Stimulated activated CD8-positive, alpha-beta memory T cell treated with anti-CD3 and anti-CD28 coated beads, Interleukin-7, amount 100 ng/mL, for 1 hour (primary cell): Measurements from ENCODE around the gene SEMA5A.
"Not testable (repeated sequence)": the region's sequence is repeated elsewhere in the genome, so short reads cannot be mapped to it uniquely, and the experiment has no call there.

Experiments
- DNase-seq, 2 donors: peaks; one replicate each; pipeline ENCODE4 v3.0.0-alpha.2; 2020; ENCODE audit warnings: low read depth in 2 of 2

The SEMA5A gene

GRCh38 chr5:9399783-9400182 is 146.1 kb downstream of the SEMA5A start:
- not testable (repeated sequence) for DNase-seq

DNA sequence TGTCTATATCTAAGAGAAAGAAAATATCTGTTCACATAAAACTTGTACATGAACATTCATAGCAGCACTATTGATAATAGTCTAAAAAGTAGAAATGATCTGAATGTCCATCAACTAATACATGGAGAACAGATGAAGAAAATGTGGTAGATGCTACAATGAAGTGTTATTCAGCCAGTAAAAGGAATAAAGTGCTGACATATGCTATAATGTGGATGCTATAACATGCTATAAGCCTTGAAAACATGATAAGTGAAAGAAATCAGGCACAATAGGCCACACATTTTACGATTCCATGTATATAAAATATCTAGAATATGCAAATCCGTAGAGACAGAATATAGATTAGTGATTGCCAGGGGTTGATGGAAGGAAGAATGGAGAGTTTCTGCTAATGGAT is 146.8 kb downstream of the SEMA5A start:
- no peak for DNase-seq

DNA sequence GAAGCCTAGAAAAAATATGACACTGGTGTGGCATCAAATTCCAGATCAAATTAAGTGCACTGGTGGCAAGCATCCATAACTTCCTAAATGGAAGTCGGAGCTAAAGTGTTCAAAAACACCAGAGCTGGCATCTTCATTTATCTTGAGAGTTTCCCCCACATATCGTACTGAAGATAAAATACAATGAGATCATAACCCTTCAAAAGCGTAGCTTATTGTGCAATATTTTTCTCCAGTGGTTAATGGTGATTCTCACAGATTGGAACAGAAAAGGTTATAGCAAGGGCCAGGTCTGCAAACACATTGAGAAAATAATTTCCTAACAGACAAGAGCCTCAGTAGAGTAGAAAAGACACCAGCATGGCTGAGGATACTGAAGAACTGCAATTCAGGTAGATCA is 147.6 kb downstream of the SEMA5A start:
- no peak for DNase-seq

GRCh38 chr5:9396285-9396770 is 149.5 kb downstream of the SEMA5A start:
- DNase-seq, result no peak

GRCh38 chr5:9395706-9396105 is 150.2 kb downstream of the SEMA5A start:
- no peak for DNase-seq

- no peak for DNase-seq
Measured at GRCh38 chr5:9394221-9394620, 151.7 kb downstream of the SEMA5A start.

GRCh38 chr5:9392625-9393024 is 153.2 kb downstream of the SEMA5A start:
- DNase-seq, result no peak

GRCh38 chr5:9391080-9391479 is 154.8 kb downstream of the SEMA5A start:
- DNase-seq, result no peak

GRCh38 chr5:9390113-9390512 is 155.8 kb downstream of the SEMA5A start:
- DNase-seq, result no peak

DNA sequence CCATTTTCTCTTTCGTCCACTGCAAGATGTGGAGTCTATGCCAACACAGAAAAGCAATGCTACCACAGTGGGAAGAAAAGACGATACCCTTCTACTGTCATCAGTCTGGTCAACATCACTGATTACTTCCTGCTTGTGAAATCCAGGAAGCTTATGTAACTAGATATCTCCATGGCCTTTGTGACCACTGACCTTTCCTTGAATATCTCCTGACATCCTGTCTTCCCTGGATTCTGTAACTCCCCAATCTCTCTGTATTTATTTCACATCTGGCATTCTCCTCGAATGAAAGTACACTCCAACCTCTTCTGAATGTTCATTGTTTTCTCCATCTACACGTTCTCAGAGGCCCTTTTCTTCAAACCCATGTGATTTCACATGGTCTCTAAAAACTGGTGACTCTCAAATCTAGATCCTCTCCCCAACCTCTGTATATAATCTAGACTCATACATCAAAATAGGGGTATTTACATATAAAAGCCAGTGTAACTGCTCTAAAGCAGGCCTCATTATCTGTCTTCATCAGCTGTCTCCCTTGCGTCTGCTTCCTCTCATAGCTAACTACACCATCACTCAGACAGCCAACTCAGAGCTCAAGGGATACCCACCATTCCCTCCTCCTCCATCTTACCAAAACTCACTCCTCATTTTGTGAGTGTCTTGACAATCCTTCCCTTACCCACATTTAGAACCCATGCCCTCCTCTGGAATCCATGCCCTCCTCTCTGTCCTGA is 156.8 kb downstream of the SEMA5A start:
- DNase-seq, result no peak

- no peak for DNase-seq
Measured at GRCh38 chr5:9387879-9388278, 158.0 kb downstream of the SEMA5A start.

DNA sequence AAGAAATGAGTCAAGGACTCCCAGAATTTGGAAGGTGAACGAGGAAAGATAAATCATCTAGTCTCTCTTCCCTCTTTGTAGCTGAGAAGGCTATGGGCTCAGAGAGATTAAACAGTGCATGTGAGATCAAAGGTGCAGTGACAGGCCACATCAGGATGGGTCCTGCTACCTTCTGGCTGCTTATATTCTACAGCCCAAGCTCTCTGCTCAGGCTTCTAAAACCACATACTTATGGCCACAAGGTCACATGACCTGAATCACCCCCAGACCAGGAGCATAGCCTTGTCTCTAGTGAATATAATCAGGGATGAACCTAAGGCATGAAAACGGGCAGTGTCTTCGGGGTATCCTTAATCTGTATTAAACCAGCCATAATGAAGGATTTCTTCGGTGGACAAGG is 158.9 kb downstream of the SEMA5A start:
- no peak for DNase-seq

DNA sequence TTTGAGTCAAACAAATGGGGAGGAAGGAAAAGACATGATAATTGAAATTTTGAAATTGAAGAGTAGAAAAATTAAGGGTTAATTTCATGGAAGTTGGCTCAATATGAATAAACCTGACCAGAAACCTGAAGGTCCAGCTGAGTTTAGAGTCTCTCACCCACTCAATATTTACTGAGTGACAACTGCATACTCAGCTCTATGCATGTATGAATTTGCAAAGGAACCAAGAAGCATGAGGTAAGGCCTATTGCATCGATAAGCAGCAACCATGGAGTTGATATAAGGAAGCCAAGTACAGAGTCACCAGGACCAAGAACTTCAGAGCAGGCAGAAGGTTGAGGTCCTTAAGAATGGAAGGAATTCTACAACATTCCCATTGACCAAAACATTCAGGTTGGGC is 163.4 kb downstream of the SEMA5A start:
- DNase-seq, result no peak

DNA sequence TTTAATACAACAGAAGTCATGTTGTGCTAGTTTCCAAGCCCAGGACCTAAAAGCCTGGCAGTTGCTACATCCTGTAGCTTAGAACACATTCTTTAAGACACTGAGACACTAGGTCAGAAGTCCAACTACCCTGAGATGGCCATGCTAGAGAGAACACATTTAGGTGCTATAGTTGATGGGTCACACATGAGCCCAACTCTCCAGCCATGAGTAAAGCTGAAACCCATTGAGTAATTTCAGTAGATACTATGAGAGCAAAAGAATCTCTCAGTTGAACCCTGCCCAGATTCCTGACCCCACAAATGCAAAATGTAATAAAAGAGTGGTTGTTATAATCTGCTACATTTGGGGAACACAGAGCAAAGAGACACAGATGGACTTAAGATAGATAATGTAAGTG is 164.4 kb downstream of the SEMA5A start:
- DNase-seq, result no peak

DNA sequence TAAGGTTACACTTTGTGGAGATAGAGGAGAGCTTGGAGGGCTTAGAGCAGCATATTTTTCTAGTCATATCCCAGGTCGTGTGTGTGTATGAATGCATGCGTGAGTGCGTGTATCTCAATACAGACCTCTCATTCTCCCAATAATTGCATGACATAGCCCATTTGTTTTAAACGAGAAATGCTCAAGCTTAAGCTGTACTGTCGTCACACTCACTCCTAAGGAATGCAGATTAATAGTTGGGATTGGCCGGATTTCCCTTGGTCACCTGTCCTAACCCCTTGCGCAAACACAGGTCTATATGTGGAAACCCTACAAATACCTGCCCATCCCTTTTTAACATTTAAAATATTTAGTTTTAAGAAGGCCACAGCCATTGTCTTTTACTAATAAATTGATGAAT is 165.8 kb downstream of the SEMA5A start:
- DNase-seq, result no peak

GRCh38 chr5:9376363-9377117 is 169.3 kb downstream of the SEMA5A start:
- DNase-seq, result no peak

GRCh38 chr5:9375756-9376155 is 170.1 kb downstream of the SEMA5A start:
- no peak for DNase-seq

- no peak for DNase-seq
Measured at GRCh38 chr5:9374025-9374424, 171.8 kb downstream of the SEMA5A start.

- DNase-seq, result no peak
Measured at GRCh38 chr5:9373571-9373970, 172.3 kb downstream of the SEMA5A start.

- DNase-seq, result no peak
Measured at GRCh38 chr5:9370256-9370655, 175.6 kb downstream of the SEMA5A start.

GRCh38 chr5:9365512-9365911 is 180.4 kb downstream of the SEMA5A start:
- no peak for DNase-seq

DNA sequence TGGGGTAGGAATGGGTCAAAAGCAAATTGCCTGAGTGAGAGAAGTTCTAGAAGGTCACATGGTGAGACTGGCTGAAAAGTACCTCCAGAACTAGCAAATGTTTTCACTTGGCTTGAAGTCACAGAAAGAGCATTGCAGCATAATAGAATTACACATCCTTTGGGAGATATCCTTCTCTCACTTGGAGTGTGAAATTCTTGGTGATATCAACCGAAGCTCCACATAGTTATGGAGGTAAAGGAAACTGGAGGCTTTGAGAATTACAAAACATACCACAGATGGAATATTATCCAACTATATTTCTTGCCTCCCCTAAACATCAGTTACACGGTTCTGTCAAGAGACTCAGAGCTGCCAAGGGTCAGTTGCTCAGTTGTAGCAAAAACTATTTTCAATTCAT is 182.4 kb downstream of the SEMA5A start:
- no peak for DNase-seq

DNA sequence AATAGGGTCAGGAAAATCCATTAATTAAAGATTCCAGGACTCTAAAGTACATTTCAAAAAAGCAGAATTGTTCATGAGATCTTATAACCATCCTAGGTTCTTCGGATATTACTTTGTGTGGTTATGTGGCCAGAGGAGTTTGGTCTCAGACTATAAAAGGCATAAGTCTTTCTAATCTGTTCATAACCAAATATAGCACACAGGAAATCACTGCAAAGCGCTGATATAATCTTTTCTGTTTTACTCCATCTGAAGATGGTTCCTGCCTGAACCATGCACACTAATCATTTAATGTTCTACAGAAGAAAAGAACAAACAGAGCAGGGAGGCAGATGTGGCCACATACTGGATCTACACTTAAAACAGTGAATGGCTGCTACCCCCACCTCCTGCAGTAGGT is 182.8 kb downstream of the SEMA5A start:
- no peak for DNase-seq
